HL-60 (cell line): Measurements from ENCODE around the gene SV2C.
"Not testable (repeated sequence)": the region's sequence is repeated elsewhere in the genome, so short reads cannot be mapped to it uniquely, and the experiment has no call there.

Experiments used
- DNase-seq, 2 experiments: peaks; one replicate each; pipeline ENCODE4 v3.0.0-alpha.2; 2010 to 2020; ENCODE audit warnings: low read depth in 1 of 2, low spot score in 1 of 2
- H3K27ac ChIP-seq: fragments of 250-450 bp; sonication (Bioruptor Pico); replicated peaks from 2 replicates; pipeline ENCODE4 v1.5.1; 2020; ENCODE audit warnings: mild to moderate bottlenecking, moderate library complexity
- H3K27me3 ChIP-seq: fragments of 250-450 bp; sonication (Bioruptor Pico); 2 replicates; pipeline ENCODE4 v1.5.1; 2021; ENCODE audit warnings: mild to moderate bottlenecking, moderate library complexity; ENCODE audit not compliant: insufficient read depth, poor library complexity, severe bottlenecking
- H3K4me3 ChIP-seq: replicated peaks from 2 replicates; pipeline ENCODE4 v1.5.1; 2011; ENCODE audit warnings: mild to moderate bottlenecking, control low read depth, low read length; ENCODE audit not compliant: insufficient read depth
- CTCF ChIP-seq: IDR thresholded peaks from one replicate; pipeline ENCODE4 v1.5.1; 2011; ENCODE audit warnings: low read length, control low read depth, inconsistent platforms; ENCODE audit not compliant: insufficient read depth
- GABPA ChIP-seq: IDR thresholded peaks from 2 replicates; pipeline ENCODE4 v1.6.1; 2012; ENCODE audit warnings: low read depth
- POLR2AphosphoS5 ChIP-seq: IDR thresholded peaks from 2 replicates; pipeline ENCODE4 v1.6.1; 2012; ENCODE audit warnings: low read depth
- REST ChIP-seq: IDR thresholded peaks from 2 replicates; pipeline ENCODE4 v1.6.1; 2012; ENCODE audit warnings: low read depth; ENCODE audit not compliant: insufficient replicate concordance
- SPI1 ChIP-seq: IDR thresholded peaks from 2 replicates; pipeline ENCODE4 v1.6.1; 2012; ENCODE audit warnings: low read depth, mild to moderate bottlenecking, borderline replicate concordance

Gene SV2C

GRCh38 chr5:76366596-76366995, 283.4 kb downstream of the SV2C start:
- H3K27ac ChIP-seq: no peak overlapping the region
- TF ChIP-seq GABPA (no peak), POLR2AphosphoS5 (no peak), CTCF (no peak), REST (no peak), SPI1 (no peak)
- no peak overlapping the region for H3K4me3 ChIP-seq
- DNase-seq: no peak
- no peaks in the 10 kb centered on the region for H3K27me3 ChIP-seq

- no peaks in the 10 kb centered on the region for H3K27me3 ChIP-seq
- TF ChIP-seq POLR2AphosphoS5 (no peak), REST (no peak), GABPA (no peak), CTCF (no peak), SPI1 (no peak)
- DNase-seq: no peak
- H3K4me3 ChIP-seq: no peak overlapping the region
- no peak overlapping the region for H3K27ac ChIP-seq
Measured at GRCh38 chr5:76367623-76368371, 284.6 kb downstream of the SV2C start.

GRCh38 chr5:76368941-76369340, 285.8 kb downstream of the SV2C start:
- no peaks in the 10 kb centered on the region for H3K27me3 ChIP-seq
- H3K27ac ChIP-seq: no peak overlapping the region
- no peak for DNase-seq
- TF ChIP-seq CTCF (no peak), GABPA (no peak), POLR2AphosphoS5 (no peak), REST (no peak), SPI1 (no peak)
- H3K4me3 ChIP-seq: no peak overlapping the region

GRCh38 chr5:76369668-76370067, 286.5 kb downstream of the SV2C start:
- H3K27ac ChIP-seq, DNase-seq, H3K27me3 ChIP-seq, H3K4me3 ChIP-seq: not testable (repeated sequence)
